ENCODE results near the gene BSCL2.
"Not testable (repeated sequence)": the region's sequence is repeated elsewhere in the genome, so short reads cannot be mapped to it uniquely, and the experiment has no call there.

The BSCL2 gene

GRCh38 chr11:62682518-62682917, 24.7 kb downstream of the BSCL2 start:
- no peak for DNase-seq

DNA sequence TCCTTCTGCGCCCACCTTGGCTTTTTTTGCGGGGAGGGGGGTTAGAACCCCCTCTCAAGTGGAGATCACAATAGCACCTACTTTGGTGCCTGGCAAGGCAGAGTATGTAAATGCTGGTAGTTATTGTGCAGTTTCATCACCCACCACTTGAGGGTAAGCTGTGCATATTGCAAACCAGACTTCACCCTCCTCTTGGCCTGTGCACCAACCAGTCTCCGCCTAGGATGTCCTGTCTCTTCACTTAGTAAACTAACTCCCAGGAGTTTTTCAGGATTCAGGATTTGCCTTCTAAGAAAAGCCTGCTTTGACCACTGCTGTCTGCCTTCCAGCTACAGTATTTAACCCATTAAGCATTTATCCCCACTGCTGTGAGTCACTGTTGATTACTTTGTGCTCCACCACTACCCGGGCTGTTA, 26.4 kb downstream of the BSCL2 start:
- peak; percentile 83 to 91 for DNase-seq

- peak; percentile 89 to 93 for DNase-seq
These were observed 28.2 kb downstream of the BSCL2 start, which contains the start of gene UBXN1 for GRCh38 chr11:62678770-62679696. UBXN1 (minus strand) TSS chr11:62679073; CDS start chr11:62678923, 150 bp downstream.

GRCh38 chr11:62678433-62678769, 28.8 kb downstream of the BSCL2 start:
- no peak for DNase-seq

DNA sequence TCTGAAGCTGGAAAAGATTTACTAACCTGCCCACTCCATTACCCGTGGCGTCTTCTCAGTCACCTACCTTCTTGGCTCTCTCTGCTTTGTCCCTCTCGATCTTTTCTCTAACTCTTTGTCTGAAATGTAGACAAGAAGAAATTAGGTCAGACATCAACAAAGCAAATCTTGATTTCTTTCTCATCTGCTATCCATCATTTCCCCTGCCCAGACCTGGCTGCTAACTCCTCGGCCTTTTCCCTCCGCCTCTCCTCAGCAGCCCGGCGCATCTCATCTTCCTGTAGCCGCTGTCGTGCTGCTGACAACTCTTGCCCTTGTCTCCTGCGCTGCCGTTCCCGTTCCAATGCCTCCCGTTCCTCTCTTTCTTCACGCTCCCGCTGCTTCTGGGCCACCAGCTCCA, 29.5 kb downstream of the BSCL2 start:
- DNase-seq = no peak

DNA sequence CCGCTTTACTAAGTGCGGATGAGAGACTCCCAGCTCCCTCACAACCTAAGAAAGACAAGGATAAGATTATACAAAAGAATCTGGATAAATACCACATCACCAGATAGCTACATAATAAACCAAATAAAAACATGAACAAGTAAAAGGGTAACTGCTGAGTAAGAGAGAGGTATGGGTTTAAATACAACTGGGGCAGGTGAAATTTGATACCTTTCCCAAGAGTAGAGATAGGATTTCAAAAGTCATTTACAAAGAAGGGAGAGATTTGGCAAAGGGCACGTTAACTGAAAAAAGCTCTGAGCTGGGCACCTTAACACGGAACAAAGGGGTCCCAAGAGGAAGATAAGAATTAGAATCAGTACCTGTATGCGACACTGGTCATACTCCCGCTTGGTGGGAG, 30.1 kb downstream of the BSCL2 start:
- no peak for DNase-seq

DNA sequence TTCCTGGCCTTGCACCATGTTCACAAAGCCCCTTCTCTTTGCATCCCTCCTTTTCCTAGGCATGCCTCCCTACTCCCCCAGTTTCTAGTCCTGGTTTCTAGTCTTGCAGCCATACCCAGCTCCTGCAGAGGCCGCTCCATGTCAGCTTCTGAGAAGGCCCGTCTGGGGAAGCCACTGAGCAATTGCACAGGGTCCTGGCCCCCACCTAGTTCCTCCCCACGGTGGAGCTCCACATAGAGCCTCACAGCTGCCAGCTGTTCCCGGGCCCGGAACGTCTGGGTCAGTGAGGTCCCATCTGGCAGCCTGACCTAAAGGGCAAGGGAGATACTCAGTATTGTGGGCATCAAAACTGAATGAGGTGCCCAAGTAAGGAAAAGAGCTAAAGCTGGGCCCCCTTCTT, 30.5 kb downstream of the BSCL2 start:
- peak; percentile 15 to 23 for DNase-seq

DNA sequence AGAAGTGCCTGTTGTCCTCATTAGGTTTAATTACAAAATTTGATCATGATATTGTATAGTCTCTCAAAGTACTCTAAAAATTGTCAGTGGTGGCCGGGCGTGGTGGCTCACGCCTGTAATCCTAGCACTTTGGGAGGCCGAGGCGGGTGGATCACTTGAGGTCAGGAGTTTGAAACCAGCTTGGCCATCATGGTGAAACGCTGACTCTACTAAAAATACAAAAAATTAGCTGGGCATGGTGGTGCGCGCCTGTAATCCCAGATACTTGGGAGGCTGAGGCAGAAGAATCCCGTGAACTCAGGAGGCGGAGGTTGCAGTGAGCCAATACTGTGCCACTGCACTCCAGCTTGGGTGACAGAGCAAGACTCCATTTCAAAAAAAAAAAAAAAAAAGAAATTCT, 31.8 kb downstream of the BSCL2 start:
- DNase-seq = not testable (repeated sequence)

GRCh38 chr11:62673196-62673525, 34.1 kb downstream of the BSCL2 start:
- no peak for DNase-seq

GRCh38 chr11:62671608-62672389, 35.4 kb downstream of the BSCL2 start, which contains the start of the genes LBHD1 and UQCC3:
LBHD1 (minus strand) TSS chr11:62672267; CDS start chr11:62670031, 2,236 bp downstream.
UQCC3 (plus strand) TSS chr11:62671673; CDS start chr11:62671746, 73 bp downstream.
- peak; percentile 91 for DNase-seq

DNA sequence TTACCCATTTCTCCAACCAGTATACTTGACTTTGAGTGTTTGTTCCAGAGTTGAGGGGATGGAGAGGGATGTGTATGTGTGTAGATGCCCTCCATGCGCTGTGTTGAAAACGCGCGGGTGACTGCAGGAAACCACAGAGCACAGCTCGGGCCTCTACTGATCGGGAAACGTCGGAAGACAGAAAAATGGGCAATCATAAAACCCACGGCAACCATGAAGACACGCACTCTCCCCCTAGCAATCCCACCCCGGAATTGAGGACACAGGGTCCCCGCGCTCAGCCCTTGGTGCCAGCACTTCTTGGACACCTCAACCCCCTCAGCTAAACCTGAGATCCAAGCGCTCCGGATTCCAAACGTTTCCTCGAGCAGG, 36.0 kb downstream of the BSCL2 start:
- DNase-seq = peak; percentile 79 to 85

DNA sequence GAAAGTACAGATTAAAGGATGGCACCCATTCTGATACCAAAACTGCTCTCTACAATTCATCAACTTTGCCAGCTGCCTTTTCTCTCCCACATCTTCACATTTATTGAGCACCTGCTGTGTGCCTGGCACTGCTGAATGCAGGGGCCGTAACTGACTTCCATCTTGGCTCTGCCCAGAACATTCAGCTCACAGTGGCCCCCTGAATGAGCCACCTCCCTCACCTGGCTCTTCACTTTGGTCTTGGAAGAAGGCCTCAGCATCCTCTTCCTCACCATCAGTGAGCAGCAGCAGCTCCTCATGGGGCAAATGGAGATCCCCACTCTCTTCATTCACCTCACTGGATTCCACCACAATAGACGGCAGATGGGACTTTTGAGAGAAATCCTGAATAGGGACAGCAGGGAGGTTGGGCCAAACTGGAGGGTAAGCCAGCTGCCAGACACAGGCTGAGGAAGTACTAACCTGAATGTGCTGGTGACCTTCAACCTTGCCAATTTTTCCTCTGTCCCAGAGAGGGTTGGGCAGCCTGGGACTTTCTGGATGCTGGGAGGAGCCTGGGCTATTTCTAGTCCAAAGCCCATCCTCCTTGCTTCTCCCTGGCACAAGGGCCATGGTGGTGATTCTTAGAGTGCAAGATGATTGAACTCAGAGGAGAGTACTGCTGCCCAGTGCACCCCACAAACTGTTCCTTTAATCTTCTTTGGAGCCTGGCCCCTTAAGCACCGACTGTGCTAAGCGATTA, 37.6 kb downstream of the BSCL2 start:
- DNase-seq = no peak

GRCh38 chr11:62667460-62667859, 39.8 kb downstream of the BSCL2 start:
- no peak for DNase-seq

GRCh38 chr11:62666259-62666926, 40.8 kb downstream of the BSCL2 start:
- DNase-seq = no peak

GRCh38 chr11:62665599-62666258, 41.5 kb downstream of the BSCL2 start:
- DNase-seq = no peak

DNA sequence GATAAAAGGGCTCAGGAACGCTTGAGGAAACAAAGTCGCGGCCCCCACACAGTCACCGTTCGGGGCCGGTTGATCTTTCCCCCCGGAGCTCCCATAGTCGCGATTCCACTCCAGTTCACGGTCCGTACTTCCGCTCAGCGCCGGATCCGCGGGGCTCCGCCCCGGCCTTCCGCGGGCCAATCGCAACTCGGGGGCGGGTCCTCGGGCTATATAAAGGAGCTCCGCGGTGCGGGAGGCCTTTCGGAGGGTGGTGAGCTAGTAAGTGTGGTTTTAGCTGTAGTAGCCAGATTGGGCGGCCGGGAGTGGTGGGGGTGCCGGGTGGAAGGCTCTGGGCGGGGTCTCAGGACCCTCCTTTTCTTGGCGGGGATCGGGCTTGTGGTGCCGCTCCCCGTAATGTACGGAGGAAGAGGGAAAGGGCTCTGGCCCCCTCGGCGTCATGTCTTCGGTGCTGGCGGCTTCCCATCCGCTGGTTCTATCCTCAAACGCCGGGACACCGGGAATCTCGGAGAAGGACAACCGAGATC, 42.1 kb downstream of the BSCL2 start, which contains the start of the genes C11orf98 and CSKMT:
Gene C11orf98, minus strand, starts transcription at position 136 of the 524 bp plus-strand sequence. Its CDS starts 41 bp downstream, at position 95.
Gene CSKMT, plus strand, starts transcription at position 238 of the 524 bp plus-strand sequence. CDS start 568 bp downstream, outside the sequence.
- DNase-seq = peak; percentile 90 to 93

DNA sequence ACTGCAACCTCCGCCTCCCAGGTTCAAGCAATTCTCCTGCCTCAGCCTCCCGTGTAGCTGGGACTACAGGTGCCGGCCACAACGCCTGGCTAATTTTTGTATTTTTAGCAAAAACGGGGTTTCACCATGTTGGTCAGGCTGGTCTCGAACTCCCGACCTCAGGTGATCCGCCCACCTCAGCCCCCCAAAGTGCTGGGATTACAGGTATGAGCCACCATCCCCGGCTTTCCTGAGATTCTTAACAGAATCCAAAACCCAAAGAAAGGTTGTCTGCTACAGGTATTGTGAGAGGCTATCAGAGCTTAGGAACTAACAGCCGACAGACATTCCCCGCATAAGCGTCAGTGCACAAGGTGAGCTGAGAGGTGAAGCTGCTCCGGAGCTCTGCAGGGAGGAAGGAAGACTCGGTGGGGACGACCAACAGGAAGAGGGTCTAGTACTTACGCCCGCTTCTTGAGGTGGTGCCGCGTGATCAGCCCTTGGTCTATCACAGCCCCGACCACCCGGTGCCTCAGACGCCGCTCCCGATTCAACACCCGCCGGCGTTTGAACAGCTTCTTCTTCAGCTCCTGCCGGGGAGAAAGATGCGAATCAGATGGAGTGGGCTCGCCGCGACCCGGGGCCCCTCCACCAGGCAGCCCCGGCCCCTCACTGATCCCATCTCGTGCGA, 42.7 kb downstream of the BSCL2 start:
- peak; percentile 70 to 77 for DNase-seq

DNA sequence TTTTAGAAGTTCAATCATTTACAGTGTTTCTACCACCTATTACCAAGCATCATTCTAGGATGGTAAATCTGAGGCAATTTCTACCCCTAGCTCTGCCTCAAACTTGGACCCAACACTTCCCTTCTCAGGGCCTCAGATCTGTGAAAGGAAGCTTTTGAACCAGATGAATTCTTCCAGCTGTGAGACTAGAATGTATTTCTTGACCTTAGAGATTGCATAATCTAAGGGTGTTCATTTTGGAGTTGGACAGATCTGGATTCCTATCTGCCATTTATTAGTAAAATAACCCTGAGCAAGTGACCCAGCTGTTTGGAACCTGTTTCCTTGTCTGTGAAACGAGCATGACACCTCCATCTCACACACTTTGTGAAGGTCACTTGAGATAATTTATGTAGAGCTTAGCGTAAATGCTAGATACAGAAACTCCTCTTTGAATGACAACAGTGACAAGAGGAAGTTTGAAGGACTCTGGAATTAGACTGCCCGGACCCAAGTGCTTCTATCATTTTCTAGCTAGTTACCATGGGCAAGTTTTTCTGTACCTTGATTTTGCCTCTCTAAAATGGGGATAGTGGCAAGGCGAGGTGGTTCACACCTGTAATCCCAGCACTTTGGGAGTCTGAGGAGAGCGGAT, 50.3 kb downstream of the BSCL2 start:
- DNase-seq = no peak

DNA sequence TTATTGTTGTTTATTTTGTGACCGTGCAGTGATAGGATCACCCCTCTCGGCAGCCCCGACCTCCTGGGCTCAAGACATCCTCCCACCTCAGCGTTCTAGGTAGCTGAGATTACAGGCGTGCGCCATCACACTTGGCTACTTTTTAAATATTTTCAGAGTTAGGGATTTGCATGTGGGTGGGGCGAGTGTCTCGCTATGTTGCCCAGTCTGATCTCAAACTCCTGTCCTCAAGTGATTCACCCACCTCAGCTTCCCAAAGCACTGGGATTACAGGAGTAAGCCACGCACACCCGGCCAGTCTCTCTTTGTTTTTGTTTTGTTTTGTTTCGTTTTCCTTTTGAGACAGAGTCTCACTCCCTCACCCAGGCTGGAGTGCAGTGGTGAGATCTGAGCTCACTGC, 52.9 kb downstream of the BSCL2 start:
- DNase-seq = no peak

Measured in Kasumi-1 (cell line).